Stomach (tissue), 9 donors: ENCODE results near the gene SLC2A10. TPM values are rescaled to one million over a fixed set of nuclear protein-coding genes. Genes with fewer than 3 reads are reported as not detected.

Experiments
- DNase-seq, 2 donors: peaks; one replicate each; pipeline versions ENCODE4 v3.0.0 to v3.0.0-alpha.2; 2013 to 2019
- H3K27ac ChIP-seq, 5 donors: fragments of 200-600 bp in 4 of 5; sonication (generic) in 4 of 5; one replicate each; pipeline ENCODE4 v1.5.1; 2013 to 2019; ENCODE audit warnings: mild to moderate bottlenecking in 1 of 5, moderate library complexity in 1 of 5
- H3K27me3 ChIP-seq, 3 donors: fragments of 200-600 bp; sonication (generic); one replicate each; pipeline ENCODE4 v1.5.1; 2017 to 2019; ENCODE audit warnings: mixed run types in 1 of 3
- H3K36me3 ChIP-seq, 4 donors: fragments of 200-600 bp; sonication (generic); 1 replicate in 3 of 4; 2 replicates in 1 of 4; pipeline ENCODE4 v1.5.1; 2016 to 2019
- H3K4me1 ChIP-seq, 4 donors: fragments of 200-600 bp; sonication (generic); one replicate each; pipeline ENCODE4 v1.5.1; 2016 to 2019
- H3K4me3 ChIP-seq, 4 donors: fragments of 200-600 bp; sonication (generic) in 3 of 4; one replicate each; pipeline ENCODE4 v1.5.1; 2016 to 2019; ENCODE audit warnings: mild to moderate bottlenecking in 1 of 4
- H3K9me3 ChIP-seq, 4 donors: fragments of 200-600 bp; sonication (generic); one replicate each; pipeline ENCODE4 v1.5.1; 2016 to 2019
- CTCF ChIP-seq, 7 experiments: fragments of 450-650 bp in 4 of 7; fragments of 200-600 bp in 3 of 7; sonication (generic) in 3 of 7; IDR thresholded peaks; one replicate each; pipeline ENCODE4 v1.5.1; 2016 to 2019; ENCODE audit warnings: antibody characterized with exemption in 7 of 7, control low read depth in 2 of 7, mild to moderate bottlenecking in 1 of 7
- EP300 ChIP-seq: sonication (generic); formaldehyde crosslinking; IDR thresholded peaks from one replicate; pipeline ENCODE4 v1.6.1; 2017; ENCODE audit warnings: antibody characterized with exemption
- POLR2A ChIP-seq, 4 donors: fragments of 450-650 bp; IDR thresholded peaks; one replicate each; pipeline ENCODE4 v1.6.1; 2016; ENCODE audit warnings: antibody characterized with exemption in 4 of 4, control low read depth in 2 of 4, mild to moderate bottlenecking in 1 of 4, moderate library complexity in 1 of 4
- POLR2AphosphoS5 ChIP-seq, 3 donors: sonication (generic); formaldehyde crosslinking; IDR thresholded peaks; one replicate each; pipeline ENCODE4 v1.6.1; 2016; ENCODE audit warnings: antibody characterized with exemption in 3 of 3
- WGBS, 5 donors: extraction: QIAGEN DNeasy Blood & Tissue Kit in 3 of 5; methylation state at CpG; one replicate each; pipeline versions ENCODE4 v1.1.5 to v1.1.7; 2013 to 2018; 5-methylcytosine and 5-hydroxymethylcytosine counted together
- intact Hi-C: fragments of 100-400 bp; cut with DNase I; formaldehyde crosslinking; loops from one replicate; pipeline ENCODE4 v1.15.1; 2023; ENCODE audit warnings: low total_unique reads
- polyA plus RNA-seq, 3 donors: library from polyadenylated mRNA; stranded (reverse); fragments of 200-250 nt; gene quantifications; one replicate each; pipeline ENCODE4 v1.2.3, GENCODE V29; 2013
- total RNA-seq, 5 donors: library from RNA; depleted of rRNA; stranded (reverse); fragments of >200 nt; gene quantifications; one replicate each; pipeline versions ENCODE4 v1.1.0 to v1.2.3, GENCODE V29; 2014 to 2016
- donor health status: healthy with polysubstance abuse.
- donor health status: Bipolar disorder and iron deficiency.
- donor health status: healthy.

Gene SLC2A10
- total and polyA plus RNA-seq, 8 donors, result 8.5 to 66.1 (median 21.2) TPM

- Histone ChIP-seq H3K27me3 (peaks cover 0 to 4% (median 0%) of the 10 kb centered on the region in 3 donors), H3K4me3 (no peak overlapping the region), H3K27ac (peak overlapping the region; percentile 9 to 55 (median 22)), H3K9me3 (no peaks in the 10 kb centered on the region), H3K36me3 (no peaks in the 10 kb centered on the region), H3K4me1 (peaks cover 11 to 62% (median 56%) of the 10 kb centered on the region in 4 donors)
- 36 to 74% (median 54%) methylated on average over 15 of the region's 15 CpGs for WGBS, 5 donors
- peak in 1 of 3 donors; percentile 42 for TF ChIP-seq POLR2AphosphoS5 (IDR thresholded peaks at IDR 0.05)
- no peak for TF ChIP-seq CTCF (IDR thresholded peaks at IDR 0.05)
- TF ChIP-seq EP300, result no peak
- peak; percentile 68 to 70 for DNase-seq
- intact Hi-C loops, result no loop called here
Measured at GRCh38 chr20:46713957-46714834, 4.7 kb downstream of the SLC2A10 start.

- peaks cover 11 to 53% (median 48%) of the 10 kb centered on the region in 4 donors for H3K4me1 ChIP-seq
- H3K36me3 ChIP-seq, result peaks cover 0 to 10% (median 5%) of the 10 kb centered on the region in 4 donors
- DNase-seq, result peak; percentile 41 to 44
- H3K4me3 ChIP-seq, result no peak overlapping the region
- intact Hi-C loops, result no loop called here
- H3K27me3 ChIP-seq, result no peaks in the 10 kb centered on the region
- TF ChIP-seq POLR2AphosphoS5 (IDR thresholded peaks at IDR 0.05), result peak; percentile 26 to 70 (median 57)
- peak in 2 of 7 experiments; percentile 9 to 14 for TF ChIP-seq CTCF (IDR thresholded peaks at IDR 0.05)
- no peak for TF ChIP-seq POLR2A (IDR thresholded peaks at IDR 0.05)
- no peak for TF ChIP-seq EP300
- H3K27ac ChIP-seq, result peak overlapping the region in 3 of 5 donors; percentile 9 to 30 (median 15)
- H3K9me3 ChIP-seq, result peaks cover 0 to 1% (median under 1%) of the 10 kb centered on the region in 4 donors
- WGBS, 5 donors, result 12 to 25% (median 18%) methylated on average over 4 of the region's 4 CpGs
Measured at GRCh38 chr20:46715292-46715756, 5.9 kb downstream of the SLC2A10 start.

GRCh38 chr20:46717818-46718541 is 8.5 kb downstream of the SLC2A10 start:
- Histone ChIP-seq H3K27me3 (no peaks in the 10 kb centered on the region), H3K36me3 (peaks cover 0 to 14% (median 7%) of the 10 kb centered on the region in 4 donors), H3K4me3 (no peak overlapping the region), H3K27ac (no peak overlapping the region), H3K9me3 (peaks cover 0 to 12% (median 7%) of the 10 kb centered on the region in 4 donors), H3K4me1 (peaks cover 11 to 28% (median 27%) of the 10 kb centered on the region in 4 donors)
- DNase-seq, result no peak
- 91 to 95% (median 93%) methylated on average over 9 of the region's 9 CpGs for WGBS, 5 donors
- intact Hi-C loops, result no loop called here
- no peak for TF ChIP-seq POLR2AphosphoS5 (IDR thresholded peaks at IDR 0.05)
- no peak for TF ChIP-seq CTCF (IDR thresholded peaks at IDR 0.05)
- no peak for TF ChIP-seq POLR2A (IDR thresholded peaks at IDR 0.05)
- TF ChIP-seq EP300, result no peak

GRCh38 chr20:46720019-46720418 is 10.6 kb downstream of the SLC2A10 start:
- TF ChIP-seq EP300 (no peak), POLR2A (IDR thresholded peaks at IDR 0.05) (no peak), CTCF (IDR thresholded peaks at IDR 0.05) (no peak), POLR2AphosphoS5 (IDR thresholded peaks at IDR 0.05) (no peak)
- Histone ChIP-seq H3K4me3 (no peak overlapping the region), H3K27me3 (no peaks in the 10 kb centered on the region), H3K36me3 (peaks cover 0 to 17% (median 8%) of the 10 kb centered on the region in 4 donors), H3K4me1 (peaks cover 6 to 9% (median 7%) of the 10 kb centered on the region in 4 donors), H3K9me3 (peaks cover 0 to 12% (median 7%) of the 10 kb centered on the region in 4 donors), H3K27ac (no peak overlapping the region)
- WGBS, 5 donors, result 93 to 97% (median 95%) methylated on average over 1 of the region's 1 CpG
- no peak for DNase-seq
- intact Hi-C loops, result no loop called here
